GM19351 (cell line): ENCODE data around the gene HECTD1.

ENCODE experiments used
- ATAC-seq: cut with Tn5 transposase; IDR thresholded peaks from one replicate; pipeline ENCODE4 v1.9.1; 2021; ENCODE audit warnings: mild to moderate bottlenecking, moderate library complexity; ENCODE audit not compliant: unreplicated experiment

Gene HECTD1

DNA sequence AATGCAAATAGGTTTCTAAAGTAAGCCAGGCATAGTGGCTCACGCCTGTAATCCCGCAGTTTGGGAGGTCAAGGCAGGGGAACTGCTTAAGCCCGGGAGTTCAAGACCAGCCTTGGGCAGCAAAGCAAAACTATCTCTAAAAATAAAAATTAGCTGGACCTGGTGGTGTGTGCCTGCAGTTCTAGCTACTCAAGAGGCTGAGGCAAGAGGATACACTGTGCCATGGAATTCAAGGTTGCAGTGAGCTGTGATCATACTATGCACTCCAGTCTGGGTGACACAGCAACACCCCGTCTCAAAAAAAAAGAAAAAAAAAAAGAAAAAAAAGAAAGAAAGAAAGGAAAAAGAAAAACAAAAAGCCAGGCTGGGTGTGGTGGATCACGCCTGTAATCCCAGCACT lies 46.3 kb downstream of the HECTD1 start:
- ATAC-seq, result no peak

DNA sequence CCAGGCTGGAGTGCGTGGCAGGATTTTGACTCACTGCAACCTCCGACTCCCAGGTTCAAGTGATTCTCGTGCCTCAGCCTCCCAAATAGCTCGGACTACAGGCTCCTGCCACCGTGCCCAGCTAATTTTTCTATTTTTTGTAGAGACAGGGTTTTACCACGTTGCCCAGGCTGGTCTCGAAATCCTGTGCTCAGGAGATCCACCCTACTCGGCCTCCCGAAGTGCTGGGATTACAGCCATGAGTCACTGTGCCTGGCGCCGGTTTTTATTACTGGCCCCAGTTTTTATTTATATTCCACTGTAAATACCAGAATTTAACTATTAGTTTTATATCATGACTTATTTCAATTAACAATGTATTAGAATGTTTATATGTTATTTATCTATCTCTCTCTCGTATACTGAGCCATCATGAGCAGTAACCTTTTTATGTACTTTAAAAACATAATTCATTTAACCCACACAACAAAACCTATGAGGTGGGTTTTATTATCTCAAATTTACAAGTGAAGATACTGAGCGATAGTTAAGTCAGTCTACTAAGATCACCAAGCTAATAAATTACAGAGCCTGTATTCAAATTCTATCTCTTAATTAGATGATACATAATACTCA lies 47.8 kb downstream of the HECTD1 start:
- ATAC-seq, result no peak

DNA sequence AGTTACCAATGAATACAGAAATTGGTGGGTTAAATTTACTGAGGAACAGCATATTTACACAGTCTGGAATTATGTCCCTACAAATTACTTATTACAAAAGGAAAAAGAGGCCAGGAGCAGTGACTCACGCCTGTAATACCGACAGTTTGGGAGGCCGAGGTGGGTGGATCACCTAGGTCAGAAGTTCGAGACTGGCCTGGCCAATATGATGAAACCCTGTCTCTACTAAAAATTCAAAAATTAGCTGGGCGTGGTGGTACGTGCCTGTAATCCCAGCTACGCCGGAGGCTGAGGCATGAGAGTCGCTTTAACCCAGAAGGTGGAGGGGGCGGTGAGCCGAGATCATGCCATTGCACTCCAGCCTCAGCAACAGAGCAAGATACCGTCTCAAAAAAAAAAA lies 52.6 kb downstream of the HECTD1 start:
- ATAC-seq, result no peak

DNA sequence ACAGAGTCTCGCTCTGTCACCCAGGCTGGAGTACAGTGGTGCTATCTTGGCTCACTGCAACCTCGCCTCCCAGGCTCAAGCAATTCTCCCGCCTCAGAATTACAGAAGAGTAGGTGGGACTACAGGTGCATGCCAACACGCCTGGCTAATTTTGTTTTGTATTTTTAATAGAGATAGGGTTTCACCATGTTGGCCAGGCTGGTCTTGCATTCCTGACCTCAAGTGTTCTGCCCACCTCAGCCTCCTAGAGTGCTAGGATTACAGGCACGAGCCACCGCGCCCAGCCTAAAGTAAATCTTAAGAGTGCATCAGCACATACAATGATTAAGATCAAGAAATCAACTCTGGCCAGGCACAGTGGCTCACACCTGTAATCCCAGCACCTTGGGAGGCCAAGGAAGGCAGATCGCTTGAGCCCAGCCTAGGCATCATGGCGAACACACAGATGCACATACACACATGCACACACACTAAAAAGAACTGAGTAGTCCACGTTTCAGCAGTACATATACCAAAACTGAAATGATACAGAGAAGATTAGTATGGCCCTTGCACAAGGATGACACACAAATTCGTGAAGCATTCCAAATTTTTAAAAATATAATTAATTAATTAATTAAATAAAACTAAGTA lies 65.0 kb downstream of the HECTD1 start:
- ATAC-seq, result no peak

DNA sequence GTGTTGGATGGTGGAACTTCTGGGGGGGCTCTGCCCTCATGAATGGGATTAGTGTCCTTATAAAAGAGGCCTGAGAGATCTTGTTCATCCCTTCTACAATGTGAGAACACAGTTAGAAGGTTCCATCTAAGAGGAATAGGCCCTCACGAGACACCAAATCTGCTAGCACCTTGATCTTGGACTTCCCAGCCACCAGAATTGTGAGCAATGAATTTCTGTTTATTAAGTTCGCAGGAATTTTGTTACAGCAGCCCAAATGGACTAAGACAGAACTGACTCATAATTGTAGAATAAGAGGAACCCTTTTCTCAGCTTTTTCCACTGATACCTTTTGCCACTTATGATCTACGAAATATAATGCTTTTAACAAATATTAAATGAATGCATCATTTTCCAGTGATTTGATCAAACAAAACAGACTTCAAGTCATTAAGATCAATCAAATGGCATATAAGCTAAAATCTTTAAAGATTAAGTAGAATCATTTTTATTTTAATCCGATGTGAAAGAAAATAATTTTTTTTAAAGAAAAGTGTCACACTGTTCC lies 68.2 kb downstream of the HECTD1 start:
- no peak for ATAC-seq

DNA sequence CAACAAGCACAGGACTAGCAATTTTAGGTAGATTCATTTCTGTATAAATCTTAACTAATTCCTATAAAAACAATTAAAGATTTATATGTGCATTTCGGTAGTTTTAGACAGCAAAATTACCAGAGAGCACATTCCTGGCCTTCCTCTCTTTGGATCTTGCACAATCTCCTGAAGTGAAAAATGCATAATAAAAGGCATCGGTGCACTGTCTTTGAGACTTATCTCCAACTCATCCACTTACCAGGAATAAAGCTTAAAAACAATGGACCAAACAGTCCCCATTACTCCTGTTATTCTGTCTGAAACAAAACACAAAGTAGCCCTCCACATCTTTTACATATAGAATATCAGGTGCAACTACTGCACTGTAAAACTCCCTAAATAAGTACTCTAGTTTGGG lies 69.3 kb downstream of the HECTD1 start:
- no peak for ATAC-seq

DNA sequence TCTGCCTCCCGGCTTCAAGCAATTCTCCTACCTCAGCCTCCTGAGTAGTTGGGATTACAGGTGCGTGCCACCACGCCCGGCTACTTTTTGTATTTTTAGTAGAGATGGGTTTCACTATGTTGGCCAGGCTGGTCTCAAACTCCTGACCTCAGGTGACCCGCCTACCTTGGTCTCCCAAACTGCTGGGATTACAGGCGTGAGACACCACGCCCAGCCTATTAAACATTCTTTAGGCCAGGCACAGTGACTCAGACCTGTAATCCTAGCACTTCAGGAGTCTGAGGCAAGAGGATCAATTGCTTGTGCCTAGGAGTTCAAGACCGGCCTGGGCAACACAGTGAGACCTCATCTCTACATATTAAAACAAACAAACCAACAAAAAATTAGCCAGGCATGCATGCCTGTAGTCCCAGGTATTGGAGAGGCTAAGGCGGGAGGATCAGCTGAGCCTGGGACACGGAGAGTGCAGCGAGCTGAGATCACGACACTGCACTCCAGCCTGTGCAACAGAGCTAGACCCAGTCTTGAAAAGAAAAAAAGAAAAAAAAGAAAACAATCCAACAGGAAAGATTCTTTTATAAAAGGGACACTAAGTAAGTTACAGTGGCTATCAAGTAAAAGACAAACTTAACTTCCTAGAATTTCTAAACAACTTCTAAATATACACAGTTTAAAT lies 70.2 kb downstream of the HECTD1 start:
- no peak for ATAC-seq

DNA sequence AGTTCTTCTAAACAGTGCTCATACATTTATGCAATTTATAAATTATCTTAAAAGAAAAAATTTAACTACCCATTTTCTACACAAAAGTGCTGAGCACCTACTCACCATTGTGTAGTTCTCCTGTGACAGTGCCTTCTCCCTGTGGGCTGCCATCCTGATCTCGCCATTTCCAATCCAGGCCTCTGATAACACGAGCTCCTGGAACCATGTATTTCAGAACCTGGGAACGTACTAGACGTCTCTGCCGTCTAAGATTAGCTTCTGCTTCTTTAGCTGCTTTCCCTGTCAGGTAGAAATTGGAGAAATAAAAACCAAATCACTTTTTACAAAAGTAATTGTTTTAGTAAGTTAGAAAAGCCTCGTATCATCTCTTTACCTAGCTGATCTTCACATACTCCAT lies 74.5 kb downstream of the HECTD1 start:
- ATAC-seq, result no peak

DNA sequence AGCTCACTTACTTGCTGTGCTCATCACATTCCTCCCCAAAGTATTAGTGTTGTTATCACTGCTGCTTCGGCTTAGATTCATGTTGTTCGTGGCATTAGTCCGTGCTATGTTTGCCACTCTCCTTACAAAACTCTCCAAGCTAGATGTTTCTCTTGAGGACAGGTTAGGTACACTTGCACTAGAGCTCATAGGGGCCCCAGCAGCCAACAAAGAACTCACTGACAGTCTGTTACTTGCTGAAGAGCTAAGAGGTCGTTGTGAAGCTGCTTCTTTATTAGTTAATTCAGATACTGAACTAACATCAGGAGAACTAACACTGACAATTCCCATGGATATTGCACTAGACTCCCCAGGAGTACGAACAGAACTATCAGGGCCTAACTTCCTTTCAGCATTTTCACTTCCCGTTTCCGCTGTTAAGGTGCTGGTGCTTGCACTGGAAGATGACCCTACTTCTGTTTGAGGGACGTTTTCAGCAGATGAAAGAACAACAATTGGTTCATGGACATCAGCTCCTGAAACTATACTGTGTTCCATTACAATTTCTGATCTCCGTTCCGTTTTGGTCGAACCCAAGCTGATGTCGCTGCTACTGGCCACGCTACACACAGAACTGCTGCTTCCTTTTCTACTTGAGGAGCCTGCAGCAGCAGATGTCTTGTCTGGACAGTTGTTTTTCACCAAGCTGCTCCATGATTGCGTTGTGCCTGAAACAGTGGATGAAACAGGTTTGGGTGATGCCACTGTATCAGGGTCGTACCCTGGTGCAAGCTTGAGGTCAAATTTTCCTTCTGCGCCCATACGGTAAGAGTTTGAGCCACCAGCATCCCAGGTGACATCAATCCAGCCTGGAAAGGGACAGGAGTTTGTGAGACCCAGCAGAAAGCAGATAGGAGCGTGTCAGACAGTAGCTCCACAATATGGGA lies 78.7 kb downstream of the HECTD1 start:
- peak; percentile 71 for ATAC-seq

DNA sequence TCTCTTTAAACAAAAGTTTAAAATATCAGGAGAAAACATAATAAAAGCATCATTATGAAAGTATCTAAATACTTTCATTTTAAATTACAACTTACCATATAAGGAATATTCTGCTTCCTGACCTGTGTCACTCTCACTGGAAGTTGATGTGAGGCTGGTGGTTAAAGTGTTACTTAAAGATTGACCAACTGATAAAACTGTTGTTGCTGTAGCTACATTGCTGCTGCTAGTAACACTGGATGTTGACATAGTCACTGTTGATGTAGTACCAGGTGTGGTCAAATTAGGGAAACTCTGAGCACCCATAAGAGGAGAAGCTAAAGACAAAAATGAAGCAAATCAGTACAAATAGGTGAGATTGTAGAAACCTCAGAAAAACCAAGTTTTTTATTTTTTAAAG lies 79.9 kb downstream of the HECTD1 start:
- ATAC-seq, result peak; percentile 84

DNA sequence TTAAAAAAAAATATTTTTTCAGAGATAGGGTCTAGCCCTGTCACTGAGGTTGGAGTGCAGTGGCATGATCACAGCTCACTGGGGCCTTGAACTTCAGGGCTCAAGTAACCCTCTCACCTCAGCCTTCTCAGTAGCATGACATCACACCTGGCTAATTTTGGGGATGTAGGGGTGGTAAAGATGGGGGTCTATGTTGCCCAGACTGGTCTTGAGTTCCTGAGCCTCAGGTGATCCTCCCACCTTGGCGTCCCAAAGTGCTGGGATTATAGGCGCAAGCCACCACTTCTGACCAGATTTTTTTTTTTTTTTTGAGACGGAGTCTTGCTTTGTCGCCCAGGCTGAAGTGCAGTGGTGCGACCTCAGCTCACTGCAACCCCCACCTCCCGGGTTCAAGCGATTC lies 80.9 kb downstream of the HECTD1 start:
- no peak for ATAC-seq

DNA sequence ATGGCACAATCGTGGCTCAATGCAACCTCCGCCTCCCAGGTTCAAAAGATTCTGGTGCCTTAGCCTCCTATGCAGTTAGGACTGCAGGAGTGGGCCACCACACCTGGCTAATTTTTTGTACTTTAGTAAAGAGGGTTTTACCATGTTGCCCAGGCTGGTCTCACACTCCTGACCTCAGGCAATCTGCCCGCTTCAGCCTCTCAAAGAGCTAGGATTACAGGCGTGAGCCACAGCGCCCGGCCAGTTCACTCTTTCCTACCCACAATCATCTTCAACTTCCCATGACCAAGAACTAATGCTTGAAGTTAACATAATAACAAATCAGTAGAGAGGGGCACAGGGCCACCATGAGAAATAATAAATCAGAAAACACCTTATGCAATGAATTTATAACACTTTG lies 82.4 kb downstream of the HECTD1 start:
- no peak for ATAC-seq

DNA sequence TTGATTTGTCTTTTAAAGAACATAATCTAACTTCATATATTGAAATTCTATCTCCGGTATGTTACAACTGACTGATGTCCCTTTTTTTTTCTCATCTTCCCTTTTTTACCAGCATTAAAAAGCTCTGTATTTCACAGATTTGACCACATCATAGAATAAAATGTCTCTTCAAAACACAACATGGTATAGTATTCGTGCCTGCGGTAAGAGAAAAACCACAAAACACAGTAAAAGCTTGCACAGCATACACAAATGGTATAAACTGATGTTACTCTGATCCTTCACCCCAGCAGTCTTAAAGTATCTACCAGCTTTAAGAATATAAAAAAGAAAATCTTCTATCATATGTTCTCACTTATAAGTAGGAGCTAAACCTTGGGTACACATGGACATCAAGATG lies 83.4 kb downstream of the HECTD1 start:
- ATAC-seq, result no peak

DNA sequence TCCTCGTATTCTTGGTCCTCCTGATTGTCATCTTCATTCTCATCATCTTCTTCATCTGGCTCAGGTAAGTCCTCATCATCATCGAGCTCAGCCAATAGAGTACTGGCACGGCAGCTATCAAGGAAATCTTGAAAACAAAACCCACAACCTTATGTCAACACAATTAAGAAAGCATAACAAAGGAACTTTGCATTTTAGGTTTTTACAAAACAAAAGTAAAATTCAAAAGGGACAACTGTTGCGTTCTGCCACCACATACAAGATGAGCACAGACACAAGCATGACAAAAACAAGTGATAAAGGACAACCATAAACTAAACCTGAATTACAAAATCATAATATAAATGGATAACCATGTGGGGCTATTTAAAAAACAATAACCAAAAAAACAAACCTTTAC lies 84.7 kb downstream of the HECTD1 start:
- no peak for ATAC-seq

DNA sequence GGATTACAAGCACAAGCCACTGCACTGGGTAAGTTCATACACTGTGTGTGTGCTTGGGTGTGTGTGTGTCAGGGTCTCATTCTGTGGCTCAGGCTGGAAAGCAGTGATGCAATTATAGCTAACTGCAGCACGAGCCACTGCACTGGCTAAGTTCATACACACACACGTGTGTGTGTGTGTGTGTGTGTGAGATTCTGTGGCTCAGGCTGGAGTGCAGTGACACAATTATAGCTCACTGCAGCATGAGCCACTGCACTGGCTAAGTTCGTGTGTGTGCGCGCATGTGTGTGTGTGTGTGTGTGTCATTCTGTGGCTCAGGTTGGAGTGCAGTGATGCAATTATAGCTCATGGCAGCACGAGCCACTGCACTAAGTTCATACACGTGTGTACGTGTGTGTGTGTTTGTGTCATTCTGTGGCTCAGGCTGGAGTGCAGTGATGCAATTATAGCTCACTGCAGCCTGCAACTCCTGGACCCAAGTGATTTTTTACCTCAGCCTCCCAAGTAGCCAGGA lies 85.4 kb downstream of the HECTD1 start:
- no peak for ATAC-seq

DNA sequence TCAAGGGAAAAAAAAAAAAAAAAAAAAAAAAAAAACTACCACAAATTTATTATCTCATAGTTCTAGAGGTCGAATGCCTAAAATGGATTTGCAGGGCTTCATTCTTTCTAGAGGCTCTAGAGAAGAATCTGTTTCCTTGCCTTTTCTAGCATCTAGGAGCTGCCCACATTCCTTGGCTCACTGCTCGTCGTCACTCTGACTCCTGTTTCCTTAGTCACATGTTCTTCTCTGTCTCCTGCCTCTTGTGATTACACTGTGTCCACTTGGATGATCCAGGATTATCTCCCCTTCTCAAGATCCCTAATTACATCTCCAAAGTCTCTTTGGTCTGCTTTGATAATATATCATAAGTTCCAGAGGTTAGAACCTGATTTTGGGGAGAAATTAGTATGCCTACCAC lies 88.7 kb downstream of the HECTD1 start:
- no peak for ATAC-seq

DNA sequence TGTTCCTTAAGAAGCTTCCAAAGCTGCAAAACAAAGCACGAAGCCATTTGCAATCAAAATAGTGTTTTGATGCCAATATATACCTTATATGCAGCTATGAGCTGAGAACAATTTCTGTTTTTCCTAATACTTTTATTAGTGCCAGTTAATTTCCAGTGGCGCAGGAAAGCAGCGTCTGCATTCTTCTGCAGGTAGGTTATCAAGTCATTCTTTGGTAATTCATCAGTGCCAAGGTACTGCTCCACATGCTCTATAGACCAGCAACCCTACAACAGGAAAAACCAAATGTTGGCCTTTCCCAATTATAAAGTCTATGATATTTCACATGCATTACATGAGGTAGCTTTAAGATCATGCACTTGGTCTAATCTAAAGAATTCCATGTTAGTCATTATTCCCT lies 93.8 kb downstream of the HECTD1 start:
- ATAC-seq, result no peak

DNA sequence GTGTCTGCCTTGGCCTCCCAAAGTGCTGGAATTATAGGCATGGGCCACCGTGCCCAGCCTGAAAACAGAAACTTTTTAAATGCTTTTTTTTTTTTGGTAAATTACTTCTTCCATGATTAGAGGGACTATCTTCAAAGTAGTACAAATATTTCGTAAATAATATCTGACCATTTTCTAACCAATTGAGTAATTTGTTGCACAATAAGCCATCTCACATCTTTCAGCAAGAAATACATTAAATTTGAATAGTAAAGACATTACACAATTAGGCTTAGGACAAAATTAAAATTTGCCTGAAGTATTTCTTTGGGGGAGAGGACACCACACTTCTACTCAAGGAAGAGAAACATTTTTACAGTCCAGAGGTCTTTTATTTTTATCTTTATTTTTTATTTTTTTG lies 96.7 kb downstream of the HECTD1 start:
- no peak for ATAC-seq

DNA sequence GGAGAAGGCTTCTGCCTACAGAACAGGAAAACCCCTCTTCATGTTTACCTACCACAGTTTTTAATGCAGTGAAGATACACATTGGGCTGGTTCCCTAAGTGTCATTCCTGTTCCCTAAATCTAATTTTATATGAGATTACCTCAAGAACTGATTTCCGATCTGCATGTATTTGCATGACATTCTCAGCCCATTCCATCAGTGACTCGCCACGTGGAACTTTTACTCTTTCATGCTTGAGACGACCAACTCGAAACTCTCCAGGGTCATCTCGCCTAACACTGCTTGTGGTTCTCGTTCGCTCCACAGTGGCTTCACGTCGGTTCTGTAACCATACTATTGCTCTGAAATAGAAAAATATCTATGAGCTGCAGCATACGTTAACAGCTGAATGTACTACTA lies 98.3 kb downstream of the HECTD1 start:
- no peak for ATAC-seq

DNA sequence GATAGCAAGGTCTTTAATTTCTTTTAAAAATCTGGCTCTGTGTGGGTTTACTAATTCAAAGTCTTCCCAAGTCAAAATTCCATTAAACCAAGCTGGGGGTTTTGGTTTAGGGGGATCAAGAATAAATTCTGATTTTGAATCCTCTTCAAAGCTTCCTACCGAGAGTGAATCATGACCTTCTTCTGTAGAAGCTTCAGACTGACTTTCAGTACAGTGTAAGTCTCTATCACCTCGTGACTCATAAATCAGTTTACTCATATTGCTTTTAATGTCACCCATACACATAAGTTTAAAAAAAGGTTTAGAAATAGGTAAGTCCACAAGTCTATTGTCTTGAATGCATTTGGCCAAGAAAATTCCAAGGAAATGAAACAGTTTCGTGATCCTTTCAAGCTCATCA lies 100.8 kb downstream of the HECTD1 start:
- no peak for ATAC-seq

DNA sequence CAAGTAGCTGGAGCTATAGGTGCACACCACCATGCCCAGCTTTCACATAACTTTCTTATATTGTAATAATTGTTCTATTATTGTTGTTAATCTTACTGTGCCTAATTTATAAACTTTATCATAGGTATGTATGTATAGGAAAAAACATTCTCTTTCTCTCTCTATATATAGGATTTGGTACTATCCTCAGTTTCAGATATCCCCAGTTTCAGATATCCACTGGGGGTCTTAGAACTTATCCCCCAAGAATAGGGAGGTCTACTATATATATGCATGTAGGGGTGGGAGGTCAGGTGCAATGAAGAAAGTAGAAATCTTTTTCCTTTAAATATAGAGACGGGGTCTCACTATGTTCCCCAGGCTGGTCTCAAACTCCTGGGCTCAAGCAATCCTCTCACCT lies 110.5 kb downstream of the HECTD1 start:
- ATAC-seq, result no peak
